Measurements from ENCODE around the gene UPF2.
"Not testable (repeated sequence)": the region's sequence is repeated elsewhere in the genome, so short reads cannot be mapped to it uniquely, and the experiment has no call there.

The UPF2 gene

DNA sequence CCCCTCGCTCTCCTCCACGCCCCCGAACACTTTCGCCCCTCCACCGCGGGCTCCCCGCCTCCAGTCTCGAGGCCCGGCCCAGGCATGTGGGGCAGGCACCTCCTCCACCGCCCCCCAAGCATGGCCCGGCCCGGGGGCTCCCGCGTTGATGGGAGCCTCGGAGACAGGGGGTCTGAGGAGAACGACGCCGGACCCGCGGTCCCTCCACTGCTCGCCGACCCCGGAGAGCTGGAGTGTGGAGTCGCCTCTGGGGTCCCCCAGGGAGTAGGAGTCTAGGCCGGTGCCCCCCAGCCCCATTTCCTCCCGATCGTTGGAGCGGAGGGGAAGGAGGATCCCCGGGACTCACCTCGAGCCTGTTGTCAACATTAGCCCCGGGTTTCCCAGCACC, 206 bp downstream of the UPF2 start:
- DNase-seq (ENCODE audit: low spot score): peak; percentile 24

DNA sequence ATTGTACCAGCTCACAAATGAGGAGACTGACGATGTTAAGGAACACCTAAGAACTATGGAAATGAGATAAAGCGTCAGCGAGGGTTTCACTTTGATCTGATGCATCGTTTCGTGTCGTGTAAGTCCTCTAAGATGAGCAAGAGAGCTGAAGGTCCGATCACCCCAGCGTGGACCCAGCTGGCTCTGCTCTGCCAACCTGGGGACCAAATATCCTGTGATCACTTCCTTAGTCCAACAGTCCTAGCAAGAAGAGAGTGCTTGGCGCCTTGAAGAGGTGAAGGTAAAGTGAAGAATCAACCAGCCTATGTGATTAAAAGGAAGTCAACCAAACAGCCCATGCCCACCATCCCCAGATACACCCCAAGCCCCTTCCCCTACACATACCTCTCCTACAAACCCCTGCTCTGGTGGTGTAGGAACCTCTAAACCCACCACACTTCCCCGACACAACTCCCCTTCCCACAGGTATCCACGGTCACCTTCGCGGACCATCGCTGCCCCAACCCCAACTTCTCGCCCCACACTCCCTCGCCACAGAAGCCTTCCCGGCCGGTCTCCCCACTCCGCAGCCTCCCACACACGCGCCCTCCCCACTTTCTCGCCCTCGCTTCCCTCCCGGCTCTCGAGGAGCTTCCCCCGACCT, 722 bp downstream of the UPF2 start:
- DNase-seq (ENCODE audit: low spot score): peak; percentile 50

DNA sequence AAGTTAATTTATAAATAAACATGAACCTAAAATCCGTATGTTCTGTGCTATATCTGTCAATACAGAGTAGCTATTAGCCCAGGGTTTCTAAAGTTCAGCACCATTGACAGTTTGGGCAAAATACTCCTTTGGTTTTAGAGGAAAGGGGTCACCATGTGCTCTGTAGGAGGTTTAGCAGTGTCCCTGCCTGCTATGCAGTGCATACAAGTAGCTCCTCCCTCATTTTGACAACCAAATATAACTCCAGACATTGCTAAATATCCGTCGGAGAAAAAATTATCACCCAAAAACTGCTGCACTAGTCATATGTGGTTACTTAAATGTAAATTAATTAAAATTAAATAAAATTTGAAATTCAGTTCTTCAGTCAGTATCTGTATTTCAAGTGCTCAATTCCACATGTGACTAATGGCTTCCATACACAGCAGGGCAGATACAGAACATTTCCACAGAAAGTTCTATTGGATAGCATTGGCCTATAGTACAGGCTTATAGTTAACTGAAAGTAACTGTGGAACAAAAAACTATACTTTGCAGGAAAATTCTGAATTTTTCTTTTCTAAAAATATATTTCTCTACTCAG, 6.4 kb downstream of the UPF2 start:
- no peak for DNase-seq (ENCODE audit: low spot score)

DNA sequence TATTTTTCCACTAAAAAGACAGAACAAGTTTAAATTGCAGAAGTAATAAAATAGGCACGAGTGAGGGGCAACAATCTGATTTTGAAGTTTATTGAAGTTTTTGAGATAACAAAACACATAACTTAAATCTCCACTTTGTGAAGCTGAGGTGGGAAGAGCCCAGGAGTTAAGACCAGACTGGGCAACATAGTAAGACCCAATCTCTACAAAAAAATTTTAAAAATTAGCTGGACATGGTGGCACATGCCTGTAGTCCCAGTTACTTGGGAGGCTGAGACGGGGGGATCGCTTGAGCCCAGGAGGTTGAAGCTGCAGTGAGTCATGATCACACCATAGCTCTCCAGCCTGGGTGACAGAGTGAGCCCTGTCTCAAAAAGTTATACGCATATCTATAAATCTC, 11.2 kb downstream of the UPF2 start:
- DNase-seq (ENCODE audit: low spot score): no peak

DNA sequence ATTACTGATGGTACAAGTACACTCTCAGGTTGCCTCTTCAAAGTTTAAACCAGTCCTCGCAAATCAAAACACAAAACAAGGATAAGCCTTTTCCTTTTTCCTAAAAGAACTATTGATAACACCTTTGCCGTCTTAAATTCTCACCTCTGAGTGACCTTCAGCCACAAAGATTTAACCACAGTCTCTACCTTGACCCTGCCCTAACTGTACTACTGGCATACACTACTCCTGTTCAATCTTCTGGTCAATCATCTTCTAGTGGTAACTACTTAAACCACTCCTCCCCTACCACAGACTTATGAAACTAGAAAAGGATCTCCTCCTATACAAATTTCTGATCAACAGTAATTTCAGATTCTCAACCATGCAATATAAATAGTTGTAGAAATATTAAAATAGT, 15.1 kb downstream of the UPF2 start:
- no peak for DNase-seq (ENCODE audit: low spot score)

DNA sequence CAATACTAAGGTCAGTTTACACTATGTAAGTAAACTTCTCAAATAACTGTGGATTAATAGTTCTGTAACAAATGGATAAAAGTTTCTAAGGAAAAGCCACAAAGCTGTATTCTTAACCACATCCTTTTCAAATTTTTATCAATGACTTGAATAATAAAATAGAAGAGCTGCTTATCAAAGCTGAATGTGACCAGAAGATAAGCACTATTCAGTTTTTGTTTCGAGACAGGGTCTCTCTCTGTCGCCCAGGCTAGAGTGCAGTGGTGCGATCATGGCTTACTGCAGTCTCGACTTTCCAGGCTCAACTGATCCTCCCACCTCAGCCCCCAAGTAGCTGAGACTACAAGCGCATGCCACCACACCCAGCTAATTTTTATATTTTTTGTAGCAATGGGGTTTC, 17.0 kb downstream of the UPF2 start:
- DNase-seq (ENCODE audit: low spot score): no peak

DNA sequence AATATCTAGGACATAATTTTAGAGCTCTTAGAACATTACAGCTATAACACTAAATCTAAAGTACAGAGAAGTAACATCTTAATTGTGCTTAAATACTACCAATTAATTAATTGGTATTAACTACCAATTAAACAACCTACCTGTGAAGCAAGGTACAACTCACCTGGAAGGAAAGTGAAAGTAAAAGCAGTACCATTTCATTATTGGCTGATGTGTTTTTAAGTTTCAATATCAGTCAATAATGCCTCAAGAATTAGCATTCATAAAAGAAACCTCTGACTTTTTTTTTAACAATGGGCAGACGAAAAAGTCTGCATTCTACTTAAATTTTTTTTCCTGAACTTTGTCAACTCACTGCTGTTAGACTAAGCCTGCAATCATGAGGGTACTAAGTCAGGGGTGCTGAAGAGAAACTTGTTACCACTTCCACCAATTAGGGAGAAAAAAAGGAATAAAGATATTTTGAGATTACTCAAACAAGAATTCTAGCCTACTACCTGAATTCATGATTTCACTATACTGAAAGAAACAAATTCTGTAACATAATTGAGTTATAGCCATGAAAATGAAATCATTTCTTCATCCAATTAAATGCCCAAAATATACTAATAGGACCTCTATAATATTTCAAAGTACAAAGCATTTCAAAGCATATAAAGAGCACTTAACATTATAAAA, 19.9 kb downstream of the UPF2 start:
- peak; percentile 20 for DNase-seq (ENCODE audit: low spot score)

DNA sequence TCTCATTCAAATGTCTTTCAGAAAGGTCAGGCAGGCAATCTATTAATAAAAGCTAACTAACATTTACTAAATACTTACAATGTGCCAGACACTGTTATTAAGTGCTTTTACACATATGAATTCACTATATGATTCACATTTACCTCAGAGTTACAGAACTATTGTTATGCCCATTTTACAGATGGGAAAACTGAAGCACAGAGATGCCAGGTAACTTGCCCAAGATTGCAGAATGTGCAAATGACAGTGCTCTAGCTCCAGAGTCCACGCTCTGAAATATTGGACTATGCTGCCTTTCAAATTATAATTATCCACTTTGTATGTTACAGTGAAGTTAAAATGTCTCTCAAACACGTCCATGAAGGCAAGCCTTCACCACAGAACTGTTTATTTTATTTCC, 22.0 kb downstream of the UPF2 start:
- no peak for DNase-seq (ENCODE audit: low spot score)

DNA sequence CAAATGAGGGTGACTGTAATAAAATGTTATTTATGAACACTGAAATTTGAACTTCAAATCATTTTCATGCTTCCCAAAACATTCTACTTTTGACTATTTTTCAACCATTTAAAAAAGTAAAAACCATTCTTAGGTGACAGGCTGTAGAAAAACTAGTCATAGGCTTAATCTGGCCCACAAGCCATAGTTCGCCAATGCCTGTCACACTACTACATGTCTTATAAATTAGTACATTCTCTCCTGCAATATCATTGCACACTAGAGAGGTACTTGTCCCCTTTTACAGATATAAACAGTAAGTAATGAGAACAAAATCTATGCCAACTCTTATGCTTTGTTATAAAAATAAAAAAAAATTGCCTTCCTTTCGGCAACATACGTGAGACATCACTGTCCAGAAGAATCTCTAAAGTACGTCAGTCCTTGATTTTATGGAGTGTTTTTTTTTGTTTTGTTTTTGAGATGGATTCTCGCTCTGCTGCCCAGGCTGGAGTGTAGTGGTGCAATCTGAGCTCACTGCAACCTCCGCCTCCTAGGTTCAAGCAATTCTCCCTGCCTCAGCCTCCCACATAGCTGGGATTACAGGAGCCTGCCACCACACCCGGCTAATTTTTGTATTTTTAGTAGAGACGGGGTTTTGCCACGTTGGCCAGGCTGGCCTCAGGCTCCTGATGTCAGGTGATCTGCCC, 23.2 kb downstream of the UPF2 start:
- no peak for DNase-seq (ENCODE audit: low spot score)

DNA sequence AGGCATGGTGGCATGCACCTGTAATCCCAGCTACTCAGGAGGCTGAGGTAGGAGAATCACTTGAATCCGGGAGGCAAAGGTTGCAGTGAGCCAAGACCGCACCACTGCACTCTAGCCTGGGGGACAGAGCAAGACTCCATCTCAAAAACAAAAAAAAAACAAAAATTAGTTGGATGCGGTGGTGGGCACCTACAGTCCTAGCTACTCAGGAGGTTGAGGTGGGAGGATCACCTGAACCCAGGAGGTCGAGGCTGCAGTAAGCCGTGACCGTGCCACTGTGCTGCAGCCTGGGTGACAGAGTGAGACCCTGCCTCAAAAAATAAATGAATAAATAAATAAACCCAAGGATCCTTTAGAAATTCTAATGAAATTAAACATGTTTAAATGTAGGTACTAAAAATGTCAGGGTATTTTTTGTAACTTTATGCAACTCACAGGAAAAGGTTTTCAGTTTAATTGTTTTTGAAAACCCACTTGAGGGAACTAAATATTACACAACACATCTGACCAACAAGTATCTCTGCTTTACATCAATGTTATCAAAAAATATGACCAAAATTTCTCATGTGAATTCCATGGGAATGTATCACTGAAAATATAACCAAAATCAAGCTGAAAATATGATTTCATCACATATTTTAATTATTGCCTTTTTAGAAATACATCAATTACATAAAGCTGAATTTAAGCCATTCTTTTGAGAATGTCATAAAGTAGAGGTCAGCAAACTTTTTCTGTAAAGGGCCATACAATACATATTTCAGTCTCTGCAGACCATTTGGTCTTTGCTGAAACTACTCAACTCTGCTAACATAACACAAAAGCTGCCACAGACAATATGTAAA, 23.9 kb downstream of the UPF2 start:
- no peak for DNase-seq (ENCODE audit: low spot score)

DNA sequence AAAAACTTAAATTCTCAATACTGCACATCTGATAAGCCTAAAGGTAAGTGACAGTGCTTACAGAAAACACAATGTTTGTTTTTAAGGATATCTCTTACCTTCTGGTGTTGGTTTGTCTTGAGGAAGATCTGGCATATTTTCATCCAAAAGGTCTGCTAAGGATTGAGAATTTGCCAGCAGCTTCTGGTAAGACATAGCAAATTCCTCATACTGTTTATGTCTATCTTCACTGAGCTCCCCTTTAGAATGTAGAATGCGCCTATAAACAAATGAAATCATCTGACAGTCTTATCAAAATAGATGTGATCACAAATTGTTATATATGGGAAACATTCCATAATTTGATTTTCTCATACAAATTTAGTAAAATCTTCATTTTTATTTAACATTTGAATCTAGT, 28.7 kb downstream of the UPF2 start:
- DNase-seq (ENCODE audit: low spot score): no peak

DNA sequence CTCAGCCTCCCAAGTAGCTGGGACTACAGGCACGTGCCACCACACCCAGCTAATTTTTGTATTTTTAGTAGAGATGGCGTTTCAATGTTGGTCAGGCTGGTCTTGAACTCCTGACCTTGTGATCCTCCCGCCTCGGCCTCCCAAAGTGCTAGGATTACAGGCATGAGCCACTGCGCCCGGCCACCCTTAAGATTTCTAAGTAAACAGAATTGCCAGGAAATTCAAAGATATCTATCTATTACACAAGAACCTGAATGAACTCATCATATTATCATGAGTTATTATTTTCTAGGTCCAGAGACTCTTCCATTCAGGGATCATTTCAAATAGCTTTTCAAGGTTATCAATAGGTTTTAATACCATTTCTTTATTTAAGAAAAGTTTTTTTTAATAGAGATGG, 29.2 kb downstream of the UPF2 start:
- DNase-seq (ENCODE audit: low spot score): not testable (repeated sequence)

DNA sequence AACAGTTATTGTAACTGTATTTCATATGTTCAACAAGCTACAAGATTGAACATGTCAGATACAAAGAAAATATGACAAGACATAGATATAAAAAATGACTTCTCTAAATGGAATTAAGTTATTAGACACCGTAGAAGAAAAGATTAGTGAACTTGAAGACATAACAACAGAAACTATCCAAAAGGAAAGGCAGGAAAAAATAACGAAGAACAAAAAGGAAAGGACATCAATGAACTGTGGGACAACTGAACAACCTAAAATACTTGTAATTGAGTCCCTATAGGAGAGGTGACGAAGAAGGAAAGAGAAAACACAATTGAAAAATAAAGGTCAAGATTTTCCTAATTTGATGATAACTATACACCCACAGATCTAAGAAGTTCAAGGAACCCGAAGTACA, 32.3 kb downstream of the UPF2 start:
- no peak for DNase-seq (ENCODE audit: low spot score)

DNA sequence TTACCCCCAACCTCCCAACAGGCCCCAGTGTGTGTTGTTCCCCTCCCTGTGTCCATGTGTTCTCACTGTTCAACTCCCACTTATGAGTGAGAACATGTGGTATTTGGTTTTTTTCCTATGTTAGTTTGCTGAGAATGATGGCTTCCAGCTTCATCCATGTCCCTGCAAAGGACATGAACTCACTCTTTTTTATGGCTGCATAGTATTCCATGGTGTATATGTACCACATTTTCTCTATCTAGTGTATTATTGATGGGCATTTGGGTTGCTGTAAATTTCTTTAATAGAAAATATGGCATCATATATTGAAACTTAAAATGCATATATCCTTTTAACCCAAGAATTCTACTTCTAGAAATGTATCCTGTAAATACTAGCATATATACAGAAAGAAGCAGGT, 33.8 kb downstream of the UPF2 start:
- DNase-seq (ENCODE audit: low spot score): not testable (repeated sequence)

DNA sequence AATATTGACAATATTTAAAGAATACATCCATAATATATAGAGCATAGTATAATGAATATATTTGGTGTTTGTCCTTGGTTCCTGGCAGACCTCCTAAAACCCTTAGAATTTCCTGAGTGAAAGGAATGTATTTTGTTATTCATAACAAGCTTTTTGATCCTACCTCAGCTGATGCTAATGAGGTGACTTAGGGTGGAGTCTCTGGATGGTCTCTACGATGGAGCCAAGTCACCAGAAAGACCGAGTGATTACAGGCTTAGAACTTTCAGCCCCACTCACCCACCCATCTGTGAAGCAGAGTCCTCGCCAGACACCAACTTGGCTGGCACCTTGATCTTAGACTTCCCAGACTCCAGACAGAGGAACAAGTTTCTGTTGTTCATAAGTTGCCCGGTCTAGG, 35.9 kb downstream of the UPF2 start:
- no peak for DNase-seq (ENCODE audit: low spot score)

DNA sequence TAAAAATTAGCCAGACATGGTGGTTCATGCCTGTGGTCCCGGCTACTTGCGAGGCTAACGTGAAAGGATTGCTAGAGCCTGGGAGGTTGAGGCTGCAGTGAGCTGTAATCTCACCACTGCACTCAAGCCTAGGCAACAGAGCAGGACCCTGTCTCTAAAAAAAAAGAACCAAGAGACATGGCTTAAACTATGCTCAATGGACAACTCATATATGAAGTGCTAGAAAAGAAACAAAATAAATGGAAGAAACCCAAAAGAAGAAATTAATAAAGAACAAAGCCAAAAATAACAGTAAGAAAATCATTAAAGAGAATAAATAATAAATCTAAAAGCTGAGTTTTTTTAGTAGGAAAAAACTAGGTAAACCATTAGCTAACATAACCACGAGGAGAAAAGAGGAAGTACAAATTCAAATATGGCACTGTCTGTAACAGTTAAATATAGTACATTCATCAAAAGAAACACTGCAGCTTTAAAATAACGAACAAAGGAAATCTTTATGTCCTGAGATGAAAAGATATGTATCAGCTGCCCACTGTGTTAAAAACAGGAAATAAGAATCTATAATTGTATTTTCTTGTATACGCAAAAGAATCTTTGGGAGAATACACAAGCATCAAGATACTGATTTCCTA, 48.7 kb downstream of the UPF2 start:
- DNase-seq (ENCODE audit: low spot score): no peak

DNA sequence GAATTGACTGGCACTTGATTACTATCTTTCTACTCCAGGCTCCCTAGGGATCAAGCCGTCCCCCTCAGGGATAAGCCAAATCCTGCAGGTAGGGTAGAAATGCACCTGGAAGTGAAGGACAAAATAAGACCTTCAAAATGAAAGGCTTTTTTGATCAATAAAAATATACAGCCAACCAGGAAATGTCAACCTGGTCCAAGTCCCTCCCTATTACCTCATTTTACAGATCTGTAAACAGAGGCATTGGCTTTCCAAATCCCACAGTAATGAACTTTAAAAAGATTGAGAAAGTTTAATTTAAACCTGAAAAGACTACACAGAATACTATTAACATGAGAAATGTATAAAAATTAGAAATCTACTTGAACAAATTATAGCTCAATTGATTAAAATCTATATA, 53.7 kb downstream of the UPF2 start:
- DNase-seq (ENCODE audit: low spot score): no peak

DNA sequence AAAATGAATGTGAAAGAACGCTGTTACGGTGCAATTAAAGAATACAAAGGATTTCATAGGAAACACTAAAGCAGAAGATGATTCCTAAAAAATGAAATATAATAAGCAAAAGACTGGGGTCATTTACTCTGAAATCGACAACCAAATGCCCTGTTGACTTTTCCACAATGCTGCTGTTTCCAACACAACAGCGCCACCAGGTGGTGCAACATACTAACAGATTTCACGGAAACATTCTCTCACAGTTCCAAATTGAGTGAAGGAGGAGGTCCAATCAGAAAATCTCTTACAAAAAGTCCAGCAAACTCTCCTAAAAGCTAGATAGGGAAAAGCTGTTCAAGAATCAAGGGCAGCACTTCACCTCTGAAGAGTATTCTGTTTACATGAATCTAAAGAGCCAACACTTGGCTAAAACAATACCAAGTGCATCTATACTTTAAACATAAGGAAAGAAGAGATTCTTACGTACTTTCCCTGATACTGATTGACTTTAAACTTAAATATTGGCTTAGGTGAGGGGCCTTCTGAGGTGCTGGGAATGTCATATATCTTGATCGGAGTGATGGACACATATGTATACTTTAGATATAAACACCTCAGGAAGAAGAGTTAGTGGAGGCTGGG, 55.9 kb downstream of the UPF2 start:
- peak; percentile 75 for DNase-seq (ENCODE audit: low spot score)

DNA sequence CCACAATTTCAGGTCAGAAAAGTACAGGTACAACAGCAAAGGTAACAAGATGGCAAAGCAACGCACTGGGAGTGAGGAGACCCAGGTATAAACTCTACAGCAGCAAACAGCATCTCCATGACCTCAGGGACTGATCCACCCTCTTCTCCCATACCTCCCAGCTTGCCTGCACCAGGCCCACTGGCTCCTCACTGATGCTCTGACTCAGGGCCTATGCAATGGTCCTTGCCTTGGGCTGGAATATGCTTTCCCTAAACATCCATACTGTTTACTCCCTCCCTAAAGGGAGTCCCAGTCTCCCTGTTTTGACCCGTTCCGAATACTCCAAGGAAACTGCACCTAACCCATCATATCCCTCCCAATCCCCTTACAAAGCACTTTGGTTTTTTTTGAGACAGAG, 60.4 kb downstream of the UPF2 start:
- DNase-seq (ENCODE audit: low spot score): no peak

DNA sequence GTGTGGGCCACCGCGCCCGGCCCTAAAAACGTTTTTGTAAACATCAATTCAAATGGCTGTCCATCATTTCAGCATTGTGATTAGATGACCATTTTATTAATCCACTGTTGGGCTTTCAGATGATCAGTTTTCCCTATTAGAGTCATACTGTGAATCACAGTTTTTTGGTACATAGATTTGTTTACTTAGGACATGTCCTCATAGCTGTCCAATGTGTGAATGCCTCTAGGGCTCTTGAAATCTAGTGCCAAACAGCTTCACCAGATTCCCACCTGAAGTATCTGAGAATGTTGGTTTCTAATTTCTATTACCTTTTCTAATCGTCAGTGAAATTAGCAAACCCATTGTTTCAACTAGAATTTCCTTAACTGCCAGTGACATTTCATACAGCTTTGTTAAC, 66.8 kb downstream of the UPF2 start:
- DNase-seq (ENCODE audit: low spot score): no peak

DNA sequence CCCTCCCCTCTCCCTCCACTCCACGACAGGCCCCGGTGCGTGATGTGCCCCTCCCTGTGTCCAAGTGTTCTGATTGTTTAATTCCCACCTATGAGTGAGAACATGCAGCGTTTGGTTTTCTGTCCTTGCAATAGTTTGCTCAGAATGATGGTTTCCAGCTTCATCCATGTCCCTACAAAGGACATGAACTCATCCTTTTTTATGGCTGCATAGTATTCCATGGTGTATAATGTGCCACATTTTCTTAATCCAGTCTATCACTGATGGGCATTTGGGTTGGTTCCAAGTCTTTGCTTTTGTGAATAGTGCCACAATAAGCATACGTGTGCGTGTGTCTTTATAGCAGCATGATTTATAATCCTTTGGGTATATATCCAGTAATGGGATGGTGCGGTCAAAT, 70.1 kb downstream of the UPF2 start:
- not testable (repeated sequence) for DNase-seq (ENCODE audit: low spot score)
